H1 (cell line): ENCODE data around the gene GTF2F2. TPM values are rescaled to one million over a fixed set of nuclear protein-coding genes. Genes with fewer than 3 reads are reported as not detected.

ENCODE experiments used
- CTCF ChIA-PET: fragments of 300-600 bp; sonication (Branson Sonifier 250); formaldehyde crosslinking; loops from one replicate; lab custom pipeline; 2021; ENCODE audit not compliant: partially characterized antibody; lab: Charles Lee
- POLR2A ChIA-PET: fragments of 300-600 bp; sonication (Branson Sonifier 250); formaldehyde crosslinking; loops from one replicate; lab custom pipeline; 2021; ENCODE audit warnings: inconsistent platforms; ENCODE audit not compliant: partially characterized antibody; lab: Charles Lee
- DNase-seq, 2 experiments: peaks; one replicate each; pipeline versions ENCODE4 v3.0.0 to v3.0.0-alpha.2; 2010 to 2022; ENCODE audit warnings: low spot score in 2 of 2, low read depth in 1 of 2, mixed read lengths in 1 of 2
- FAIRE-seq: peaks from 2 replicates; lab custom pipeline; 2011; peaks lifted over from hg19 to GRCh38; lab: Jason Lieb, UNC
- H2AFZ ChIP-seq: 2 replicates; pipeline ENCODE4 v1.8.1; 2012; ENCODE audit warnings: low read length, inconsistent platforms
- H2AK5ac ChIP-seq: 2 replicates; pipeline ENCODE4 v1.6.1; 2013; ENCODE audit warnings: low read depth, low read length
- H2BK120ac ChIP-seq: replicated peaks from 2 replicates; pipeline ENCODE3; 2013; ENCODE audit warnings: low read depth, low read length, inconsistent platforms
- H2BK12ac ChIP-seq: 2 replicates; pipeline ENCODE4 v1.6.1; 2013; ENCODE audit warnings: low read depth, low read length
- H2BK15ac ChIP-seq: 2 replicates; pipeline ENCODE4 v1.6.1; 2013; ENCODE audit warnings: low read length
- H2BK20ac ChIP-seq: 2 replicates; pipeline ENCODE4 v1.6.1; 2013; ENCODE audit warnings: low read length
- H2BK5ac ChIP-seq: 2 replicates; pipeline ENCODE4 v1.6.1; 2013; ENCODE audit warnings: low read depth, low read length
- H3K14ac ChIP-seq: 2 replicates; pipeline ENCODE4 v1.6.1; 2013; ENCODE audit warnings: inconsistent platforms; ENCODE audit not compliant: insufficient read length
- H3K18ac ChIP-seq: 2 replicates; pipeline ENCODE4 v1.6.1; 2013; ENCODE audit warnings: low read length; ENCODE audit errors: extremely low read depth
- H3K23ac ChIP-seq: 2 replicates; pipeline ENCODE4 v1.6.1; 2013; ENCODE audit warnings: inconsistent platforms; ENCODE audit not compliant: insufficient read length
- H3K23me2 ChIP-seq: 2 replicates; pipeline ENCODE4 v1.6.1; 2013; ENCODE audit warnings: low read depth, low read length
- H3K27ac ChIP-seq: 2 replicates; pipeline ENCODE4 v1.6.1; 2011; ENCODE audit warnings: low read depth, low read length, inconsistent platforms
- H3K27me3 ChIP-seq, 4 experiments: replicated peaks in 1 of 4; 1 replicate in 1 of 4; 2 replicates in 3 of 4; pipeline versions ENCODE4 v1.6.1 to v1.8.1; 2011 to 2013; ENCODE audit warnings: low read length in 3 of 4, mild to moderate bottlenecking in 3 of 4, inconsistent platforms in 2 of 4, mixed read lengths in 2 of 4, moderate library complexity in 1 of 4; ENCODE audit not compliant: control insufficient read depth in 3 of 4, insufficient read depth in 3 of 4; ENCODE audit errors: extremely low read depth in 1 of 4
- H3K36me3 ChIP-seq, 4 experiments: 2 replicates each; pipeline versions ENCODE4 v1.6.1 to v1.8.1; 2011 to 2013; ENCODE audit warnings: mild to moderate bottlenecking in 4 of 4, low read length in 3 of 4, moderate library complexity in 2 of 4, control low read depth in 1 of 4, inconsistent platforms in 1 of 4; ENCODE audit not compliant: insufficient read depth in 4 of 4, control insufficient read depth in 2 of 4
- H3K4ac ChIP-seq: replicated peaks from 2 replicates; pipeline ENCODE3; 2013; ENCODE audit warnings: low read length, low read depth, mixed read lengths, inconsistent platforms; ENCODE audit not compliant: insufficient read length
- H3K4me1 ChIP-seq, 4 experiments: replicated peaks in 1 of 4; 1 replicate in 1 of 4; 2 replicates in 3 of 4; pipeline versions ENCODE4 v1.6.1 to v1.8.1; 2011 to 2013; ENCODE audit warnings: low read length in 3 of 4, inconsistent platforms in 2 of 4, mixed read lengths in 1 of 4; ENCODE audit not compliant: insufficient read depth in 4 of 4, control insufficient read depth in 3 of 4
- H3K4me2 ChIP-seq, 2 experiments: 2 replicates each; pipeline versions ENCODE4 v1.6.1 to v1.8.1; 2011 to 2013; ENCODE audit warnings: low read depth in 2 of 2, low read length in 2 of 2, control low read depth in 1 of 2, inconsistent platforms in 1 of 2, mild to moderate bottlenecking in 1 of 2; ENCODE audit not compliant: insufficient read depth in 1 of 2
- H3K4me3 ChIP-seq, 4 experiments: fragments of 200-600, 300-600 bp in 1 of 4; sonication (generic), shearing (Covaris generic), sonication (Bioruptor Twin) in 1 of 4; 2 replicates each; pipeline versions ENCODE4 v1.5.1 to v1.8.1; 2011 to 2016; ENCODE audit warnings: low read length in 4 of 4, low read depth in 3 of 4, control low read depth in 2 of 4, inconsistent platforms in 2 of 4, mild to moderate bottlenecking in 2 of 4, mixed read lengths in 1 of 4, moderate library complexity in 1 of 4; ENCODE audit not compliant: insufficient read depth in 2 of 4; ENCODE audit errors: extremely low read depth in 1 of 4
- H3K56ac ChIP-seq: replicated peaks from 2 replicates; pipeline ENCODE3; 2013; ENCODE audit warnings: low read depth, mild to moderate bottlenecking, mixed read lengths, low read length, inconsistent platforms; ENCODE audit not compliant: insufficient read length
- H3K79me1 ChIP-seq: 2 replicates; pipeline ENCODE4 v1.6.1; 2013; ENCODE audit warnings: low read depth, low read length, control low read depth
- H3K79me2 ChIP-seq, 2 experiments: 2 replicates each; pipeline versions ENCODE4 v1.6.1 to v1.8.1; 2012 to 2013; ENCODE audit warnings: low read length in 2 of 2, mild to moderate bottlenecking in 2 of 2, inconsistent platforms in 1 of 2; ENCODE audit not compliant: insufficient read depth in 2 of 2, control insufficient read depth in 1 of 2
- H3K9ac ChIP-seq, 4 experiments: replicated peaks in 1 of 4; 1 replicate in 1 of 4; 2 replicates in 3 of 4; pipeline versions ENCODE4 v1.6.1 to v1.8.1; 2011 to 2013; ENCODE audit warnings: low read depth in 3 of 4, low read length in 3 of 4, control low read depth in 2 of 4, mild to moderate bottlenecking in 2 of 4, moderate library complexity in 2 of 4, inconsistent platforms in 1 of 4; ENCODE audit errors: extremely low read depth in 1 of 4
- H3K9me3 ChIP-seq, 2 experiments: 2 replicates each; pipeline versions ENCODE4 v1.6.1 to v1.8.1; 2012 to 2013; ENCODE audit warnings: mild to moderate bottlenecking in 2 of 2, moderate library complexity in 2 of 2, control low read depth in 1 of 2, inconsistent platforms in 1 of 2, low read depth in 1 of 2, low read length in 1 of 2, mixed read lengths in 1 of 2; ENCODE audit not compliant: insufficient read depth in 2 of 2
- H4K20me1 ChIP-seq, 2 experiments: replicated peaks in 1 of 2; 2 replicates each; pipeline versions ENCODE3 to v1.8.1; 2011 to 2013; ENCODE audit warnings: inconsistent platforms in 2 of 2, low read length in 2 of 2, mild to moderate bottlenecking in 1 of 2; ENCODE audit not compliant: insufficient read depth in 2 of 2, control insufficient read depth in 1 of 2
- H4K5ac ChIP-seq: 2 replicates; pipeline ENCODE4 v1.6.1; 2013; ENCODE audit warnings: low read length, low read depth, mixed read lengths, inconsistent platforms; ENCODE audit not compliant: insufficient read length
- H4K8ac ChIP-seq: 2 replicates; pipeline ENCODE4 v1.8.0; 2013; ENCODE audit warnings: mild to moderate bottlenecking, moderate library complexity, low read length, inconsistent platforms; ENCODE audit not compliant: insufficient read depth; ENCODE audit errors: extremely low read depth
- H4K91ac ChIP-seq: replicated peaks from 2 replicates; pipeline ENCODE3; 2013; ENCODE audit warnings: low read length, mixed read lengths, inconsistent platforms; ENCODE audit not compliant: insufficient read length
- ATF3 ChIP-seq: IDR thresholded peaks from 2 replicates; pipeline ENCODE4 v1.6.1; 2011; ENCODE audit warnings: low read depth, mild to moderate bottlenecking, low read length; ENCODE audit not compliant: insufficient read depth
- CHD2 ChIP-seq: IDR thresholded peaks from 2 replicates; pipeline ENCODE4 v1.6.1; 2012; ENCODE audit warnings: low read length, improper control_type of control experiment
- GABPA ChIP-seq: IDR thresholded peaks from 2 replicates; pipeline ENCODE4 v1.6.1; 2011; ENCODE audit warnings: mild to moderate bottlenecking, low read length, moderate library complexity, borderline replicate concordance; ENCODE audit not compliant: insufficient read depth
- GTF2F1 ChIP-seq: IDR thresholded peaks from 2 replicates; pipeline ENCODE4 v1.6.1; 2012; ENCODE audit warnings: low read depth, low read length, improper control_type of control experiment, borderline replicate concordance
- HDAC6 ChIP-seq: IDR thresholded peaks from one replicate; pipeline ENCODE4 v1.7.1; 2012; ENCODE audit warnings: low read depth, mild to moderate bottlenecking, inconsistent platforms, low read length, moderate library complexity
- JUND ChIP-seq: IDR thresholded peaks from 2 replicates; pipeline ENCODE4 v1.6.1; 2011; ENCODE audit warnings: mild to moderate bottlenecking, improper control_type of control experiment, low read length
- RBBP5 ChIP-seq: IDR thresholded peaks from 2 replicates; pipeline ENCODE4 v1.7.1; 2012; ENCODE audit warnings: low read depth, mild to moderate bottlenecking, inconsistent platforms, low read length, moderate library complexity, borderline replicate concordance
- RNF2 ChIP-seq: fragments of 200-900, 300-1000 bp; sonication (generic); IDR thresholded peaks from 2 replicates; pipeline ENCODE4 v1.7.1; 2016; ENCODE audit warnings: borderline replicate concordance, low read depth, mild to moderate bottlenecking, antibody characterized with exemption, low read length; ENCODE audit not compliant: poor library complexity, severe bottlenecking; ENCODE audit errors: missing control alignments
- SAP30 ChIP-seq: fragments of 300-600 bp; sonication (generic); IDR thresholded peaks from 2 replicates; pipeline ENCODE4 v1.7.1; 2012; ENCODE audit warnings: low read length, moderate library complexity, mild to moderate bottlenecking, inconsistent platforms; ENCODE audit not compliant: insufficient read depth, insufficient replicate concordance
- SIN3A ChIP-seq, 2 experiments: IDR thresholded peaks in 1 of 2; conservative IDR thresholded peaks in 1 of 2; 2 replicates each; pipeline ENCODE4 v1.6.1; 2011 to 2012; ENCODE audit warnings: low read length in 2 of 2, improper control_type of control experiment in 1 of 2, low read depth in 1 of 2, mild to moderate bottlenecking in 1 of 2
- SUZ12 ChIP-seq: fragments of 200-600 bp; sonication (generic); IDR thresholded peaks from 2 replicates; pipeline ENCODE4 v1.6.1; 2012; ENCODE audit warnings: mild to moderate bottlenecking, inconsistent platforms, low read length, moderate library complexity, mixed read lengths
- USF2 ChIP-seq: IDR thresholded peaks from 2 replicates; pipeline ENCODE4 v1.6.1; 2011; ENCODE audit warnings: low read length, improper control_type of control experiment
- polyA plus RNA-seq, 7 experiments: library from polyadenylated mRNA; depleted of rRNA in 3 of 7; stranded (reverse) in 5 of 7; unstranded in 2 of 7; fragments of >200 nt in 5 of 7; fragments of 200-250 nt in 2 of 7; gene quantifications; 1 replicate in 5 of 7; 2 replicates in 1 of 7; 4 replicates in 1 of 7; pipeline versions ENCODE4 v1.2.1 to v1.2.3, GENCODE V29; 2011 to 2013; ENCODE audit warnings: missing spikeins in 2 of 7, mixed read lengths in 2 of 7
- total RNA-seq: library from RNA; stranded (reverse); fragmentation: NEBNext Ultra II Directional; extraction: Animal tissue kit (Norgen Biotek cat#: 25700); gene quantifications from 2 replicates; pipeline ENCODE4 v1.2.1, GENCODE V29; 2021

GTF2F2 gene
- total and polyA plus RNA-seq, 2 of the 8 experiments (the other 6 are each of a cell fraction or from before 2014, with no cell fraction given), result 10.8 to 31.1 TPM

- FAIRE-seq (no peak), DNase-seq (no peak)
- Histone ChIP-seq H2AFZ (no peak overlapping the region), H3K9me3 (no peaks in the 10 kb centered on the region), H2BK20ac (no peak overlapping the region), H3K9ac (no peak overlapping the region), H3K79me1 (no peaks in the 10 kb centered on the region), H3K27me3 (no peaks in the 10 kb centered on the region), H2BK120ac (no peak overlapping the region), H3K4me1 (no peaks in the 10 kb centered on the region), H2BK15ac (no peak overlapping the region), H2BK12ac (no peak overlapping the region), H3K4me3 (no peak overlapping the region), H3K18ac (no peak overlapping the region), H2AK5ac (no peak overlapping the region), H2BK5ac (no peak overlapping the region), H3K23me2 (no peaks in the 10 kb centered on the region), H3K14ac (no peak overlapping the region), H3K27ac (no peak overlapping the region), H3K4me2 (no peak overlapping the region), H3K4ac (no peak overlapping the region), H4K5ac (no peak overlapping the region), H3K79me2 (no peaks in the 10 kb centered on the region), H3K56ac (no peak overlapping the region), H4K8ac (no peak overlapping the region), H4K20me1 (no peaks in the 10 kb centered on the region), H3K36me3 (no peaks in the 10 kb centered on the region), H4K91ac (no peak overlapping the region), H3K23ac (no peak overlapping the region)
- POLR2A ChIA-PET, result no interaction called here
- TF ChIP-seq HDAC6 (no peak), CHD2 (no peak), GTF2F1 (no peak), SIN3A (conservative IDR thresholded peaks at IDR 0.05 in 1 of 2, IDR thresholded peaks at IDR 0.05 in 1 of 2; ENCODE audit: low read depth in 1 of 2, low read length in 2 of 2) (no peak), SUZ12 (no peak), RNF2 (no peak), JUND (no peak), ATF3 (no peak), RBBP5 (no peak), SAP30 (no peak), USF2 (no peak), GABPA (no peak)
- CTCF ChIA-PET, result interaction anchor here (4.3 to 4.7 kb wide), 2 partner anchors 13 to 249 kb away, joined by 25 to 28 read pairs; no protein-coding TSS in a partner anchor
Measured at GRCh38 chr13:45296259-45296658, 175.9 kb downstream of the GTF2F2 start.
